Esophagus muscularis mucosa (tissue), 4 donors: ENCODE results near the gene SLC30A7. TPM values are rescaled to one million over a fixed set of nuclear protein-coding genes. Genes with fewer than 3 reads are reported as not detected.
"Not testable (repeated sequence)": the region's sequence is repeated elsewhere in the genome, so short reads cannot be mapped to it uniquely, and the experiment has no call there.

Experiments used
- DNase-seq: peaks from one replicate; pipeline ENCODE4 v3.0.0-alpha.2; 2017; ENCODE audit errors: extremely low spot score
- H3K27ac ChIP-seq, 4 donors: fragments of 200-600 bp; sonication (generic); replicated peaks in 1 of 4; 1 replicate in 3 of 4; 2 replicates in 1 of 4; pipeline ENCODE4 v1.5.1; 2016 to 2019; ENCODE audit warnings: mild to moderate bottlenecking in 1 of 4
- H3K27me3 ChIP-seq, 4 donors: fragments of 200-600 bp; sonication (generic); one replicate each; pipeline versions ENCODE4 v1.5.1 to v1.6.0; 2016 to 2019
- H3K36me3 ChIP-seq, 4 donors: fragments of 200-600 bp; sonication (generic); one replicate each; pipeline ENCODE4 v1.5.1; 2016 to 2019
- H3K4me1 ChIP-seq, 4 donors: fragments of 200-600 bp; sonication (generic); one replicate each; pipeline ENCODE4 v1.5.1; 2016 to 2019
- H3K4me3 ChIP-seq, 4 donors: fragments of 200-600 bp; sonication (generic); 1 replicate in 2 of 4; 2 replicates in 2 of 4; pipeline ENCODE4 v1.5.1; 2016 to 2019; ENCODE audit warnings: mild to moderate bottlenecking in 4 of 4, moderate library complexity in 1 of 4
- H3K9me3 ChIP-seq, 4 donors: fragments of 200-600 bp; sonication (generic); 1 replicate in 3 of 4; 2 replicates in 1 of 4; pipeline ENCODE4 v1.5.1; 2016 to 2019
- EP300 ChIP-seq: sonication (generic); formaldehyde crosslinking; IDR thresholded peaks from one replicate; pipeline ENCODE4 v1.6.1; 2017; ENCODE audit warnings: antibody characterized with exemption
- POLR2A ChIP-seq: fragments of 450-650 bp; IDR thresholded peaks from one replicate; pipeline ENCODE4 v1.6.1; 2017; ENCODE audit warnings: antibody characterized with exemption, moderate library complexity, mild to moderate bottlenecking, low read depth
- POLR2AphosphoS5 ChIP-seq, 2 donors: sonication (generic); formaldehyde crosslinking; IDR thresholded peaks; one replicate each; pipeline ENCODE4 v1.6.1; 2017; ENCODE audit warnings: antibody characterized with exemption in 2 of 2
- WGBS: methylation state at CpG from one replicate; pipeline ENCODE4 v1.1.5; 2018; 5-methylcytosine and 5-hydroxymethylcytosine counted together
- intact Hi-C: fragments of 100-400 bp; cut with DNase I; formaldehyde crosslinking; loops from one replicate; pipeline ENCODE4 v1.15.1; 2023
- total RNA-seq, 4 donors: library from RNA; depleted of rRNA; stranded (reverse); fragments of >200 nt; gene quantifications; one replicate each; pipeline versions ENCODE4 v1.1.0 to v1.2.1, GENCODE V29; 2016
- TF ChIP-seq, protein P1 (sequence below), 3 experiments: fragments of 200-600 bp in 2 of 3; fragments of 450-650 bp in 1 of 3; sonication (generic) in 2 of 3; IDR thresholded peaks; one replicate each; pipeline ENCODE4 v1.5.1; 2017 to 2019; ENCODE audit warnings: antibody characterized with exemption in 3 of 3, mild to moderate bottlenecking in 2 of 3, moderate library complexity in 1 of 3

The SLC30A7 gene
- total RNA-seq, 4 donors from 2014 or later, result 10.5 to 19.9 (median 13.6) TPM

DNA sequence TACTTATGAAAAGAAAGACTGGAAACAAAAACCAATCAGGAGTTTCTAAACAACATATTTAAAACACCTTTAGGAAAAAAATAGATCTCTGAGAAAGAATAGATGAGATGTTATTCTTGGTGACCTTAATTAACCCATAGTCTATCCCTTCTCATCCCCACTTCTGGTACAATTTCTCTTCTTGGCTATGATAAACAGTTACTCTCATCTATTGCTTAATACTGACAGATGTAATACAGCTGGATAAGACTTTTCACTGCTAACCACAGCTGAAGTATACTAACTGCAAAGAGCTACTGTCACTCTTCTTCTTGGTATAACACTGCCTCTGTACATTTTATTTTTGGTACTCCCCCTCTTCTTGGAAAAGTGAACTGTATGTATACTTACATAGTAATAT is 16.5 kb upstream of the SLC30A7 start:
- DNase-seq, result no peak
- H3K9me3 ChIP-seq, result no peaks in the 10 kb centered on the region
- no peaks in the 10 kb centered on the region for H3K4me1 ChIP-seq
- H3K36me3 ChIP-seq, result peaks cover 0 to 30% (median 8%) of the 10 kb centered on the region in 4 donors
- no peaks in the 10 kb centered on the region for H3K27me3 ChIP-seq
- H3K27ac ChIP-seq, result no peak overlapping the region
- H3K4me3 ChIP-seq, result no peak overlapping the region
- intact Hi-C loops, result no loop called here
- TF ChIP-seq POLR2AphosphoS5 (IDR thresholded peaks at IDR 0.05) (no peak), POLR2A (no peak), EP300 (no peak)
- TF ChIP-seq, protein P1, sequence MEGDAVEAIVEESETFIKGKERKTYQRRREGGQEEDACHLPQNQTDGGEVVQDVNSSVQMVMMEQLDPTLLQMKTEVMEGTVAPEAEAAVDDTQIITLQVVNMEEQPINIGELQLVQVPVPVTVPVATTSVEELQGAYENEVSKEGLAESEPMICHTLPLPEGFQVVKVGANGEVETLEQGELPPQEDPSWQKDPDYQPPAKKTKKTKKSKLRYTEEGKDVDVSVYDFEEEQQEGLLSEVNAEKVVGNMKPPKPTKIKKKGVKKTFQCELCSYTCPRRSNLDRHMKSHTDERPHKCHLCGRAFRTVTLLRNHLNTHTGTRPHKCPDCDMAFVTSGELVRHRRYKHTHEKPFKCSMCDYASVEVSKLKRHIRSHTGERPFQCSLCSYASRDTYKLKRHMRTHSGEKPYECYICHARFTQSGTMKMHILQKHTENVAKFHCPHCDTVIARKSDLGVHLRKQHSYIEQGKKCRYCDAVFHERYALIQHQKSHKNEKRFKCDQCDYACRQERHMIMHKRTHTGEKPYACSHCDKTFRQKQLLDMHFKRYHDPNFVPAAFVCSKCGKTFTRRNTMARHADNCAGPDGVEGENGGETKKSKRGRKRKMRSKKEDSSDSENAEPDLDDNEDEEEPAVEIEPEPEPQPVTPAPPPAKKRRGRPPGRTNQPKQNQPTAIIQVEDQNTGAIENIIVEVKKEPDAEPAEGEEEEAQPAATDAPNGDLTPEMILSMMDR (IDR thresholded peaks at IDR 0.05), result no peak

GRCh38 chr1:100881687-100882086 is 14.2 kb upstream of the SLC30A7 start:
- intact Hi-C loops, result loop anchor here (10.0 kb wide), 1 partner anchor 617 kb away; the partner anchor contains the start of gene RTCA
- no peak overlapping the region for H3K4me3 ChIP-seq
- no peaks in the 10 kb centered on the region for H3K27me3 ChIP-seq
- H3K9me3 ChIP-seq, result no peaks in the 10 kb centered on the region
- whole genome bisulfite sequencing, result 94% methylated on average over 3 of the region's 3 CpGs
- H3K36me3 ChIP-seq, result peaks cover 0 to 17% (median 11%) of the 10 kb centered on the region in 4 donors
- no peaks in the 10 kb centered on the region for H3K4me1 ChIP-seq
- no peak for TF ChIP-seq EP300
- TF ChIP-seq, protein P1 (IDR thresholded peaks at IDR 0.05), result no peak
- TF ChIP-seq POLR2A, result no peak
- no peak for TF ChIP-seq POLR2AphosphoS5 (IDR thresholded peaks at IDR 0.05)
- DNase-seq, result no peak
- no peak overlapping the region for H3K27ac ChIP-seq

- intact Hi-C loops, result loop anchor here (10.0 kb wide), 1 partner anchor 618 kb away; the partner anchor contains the start of gene RTCA
- Histone ChIP-seq H3K27me3 (no peaks in the 10 kb centered on the region), H3K9me3 (no peaks in the 10 kb centered on the region), H3K27ac (no peak overlapping the region), H3K36me3 (peaks cover 0 to 7% (median 3%) of the 10 kb centered on the region in 4 donors), H3K4me1 (no peaks in the 10 kb centered on the region), H3K4me3 (no peak overlapping the region)
- DNase-seq, result no peak
- no peak for TF ChIP-seq POLR2AphosphoS5 (IDR thresholded peaks at IDR 0.05)
- no peak for TF ChIP-seq EP300
- TF ChIP-seq POLR2A, result no peak
- TF ChIP-seq, protein P1 (IDR thresholded peaks at IDR 0.05), result no peak
- WGBS, result 75% methylated on average over 2 of the region's 2 CpGs
Observed at GRCh38 chr1:100882698-100883097, 13.2 kb upstream of the SLC30A7 start.

- peaks cover 0 to 6% (median 3%) of the 10 kb centered on the region in 4 donors for H3K36me3 ChIP-seq
- no peak overlapping the region for H3K27ac ChIP-seq
- no peak overlapping the region for H3K4me3 ChIP-seq
- H3K27me3 ChIP-seq, result no peaks in the 10 kb centered on the region
- no peak for DNase-seq
- H3K4me1 ChIP-seq, result no peaks in the 10 kb centered on the region
- WGBS, result 66% methylated on average over 4 of the region's 4 CpGs
- TF ChIP-seq EP300 (no peak), POLR2AphosphoS5 (IDR thresholded peaks at IDR 0.05) (no peak), POLR2A (no peak)
- TF ChIP-seq, protein P1 (IDR thresholded peaks at IDR 0.05), result no peak
- no peaks in the 10 kb centered on the region for H3K9me3 ChIP-seq
- intact Hi-C loops, result loop anchor here (10.0 kb wide), 1 partner anchor 619 kb away; the partner anchor contains the start of gene RTCA
Observed at GRCh38 chr1:100883963-100884362, 11.9 kb upstream of the SLC30A7 start.

DNA sequence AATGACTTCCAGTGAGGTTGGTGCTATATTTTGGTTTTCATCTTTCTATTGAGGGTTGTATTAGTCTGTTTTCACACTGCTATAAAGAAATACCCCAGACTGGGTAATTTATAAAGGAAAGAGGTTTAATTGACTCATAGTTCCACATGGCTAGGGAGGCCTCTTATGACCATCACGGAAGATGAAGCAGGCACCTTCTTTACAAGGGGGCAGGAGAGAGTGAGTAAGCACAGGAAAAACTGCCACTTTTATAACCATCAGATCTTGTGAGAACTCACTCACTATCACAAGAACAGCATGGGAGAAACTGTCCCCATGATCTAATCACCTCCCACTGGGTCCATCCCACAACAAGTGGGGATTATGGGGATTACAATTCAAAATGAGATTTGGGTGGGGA is 6.9 kb upstream of the SLC30A7 start:
- intact Hi-C loops, result loop anchor here (10.0 kb wide), 1 partner anchor 624 kb away; the partner anchor contains the start of gene RTCA
- not testable (repeated sequence) for H3K27me3 ChIP-seq, DNase-seq, H3K36me3 ChIP-seq, H3K9me3 ChIP-seq, H3K27ac ChIP-seq, H3K4me3 ChIP-seq
- peaks cover 0 to 34% (median 31%) of the 10 kb centered on the region in 4 donors for H3K4me1 ChIP-seq
- WGBS, result 89% methylated on average over 1 of the region's 1 CpG

GRCh38 chr1:100889869-100890482 is 5.9 kb upstream of the SLC30A7 start:
- H3K27me3 ChIP-seq, DNase-seq, H3K27ac ChIP-seq, H3K4me3 ChIP-seq, H3K36me3 ChIP-seq, H3K9me3 ChIP-seq: not testable (repeated sequence)
- peaks cover 0 to 36% (median 34%) of the 10 kb centered on the region in 4 donors for H3K4me1 ChIP-seq
- intact Hi-C loops, result loop anchor here (10.0 kb wide), 1 partner anchor 625 kb away; the partner anchor contains the start of gene RTCA
- WGBS, result 83% methylated on average over 1 of the region's 2 CpGs
